DMS 273 (cell line): Measurements from ENCODE around the gene AQP9.

ENCODE experiments used
- DNase-seq: peaks from one replicate; lab custom pipeline; 2025; ENCODE audit not compliant: unreplicated experiment; lab: John Stamatoyannopoulos, UW

AQP9 gene

GRCh38 chr15:58138106-58138505 lies at the start of gene AQP9:
Gene AQP9 (plus strand): TSS chr15:58138381. CDS start chr15:58138566, 185 bp downstream.
- DNase-seq: no peak

- no peak for DNase-seq
These were observed 42.8 kb upstream of the AQP9 start for GRCh38 chr15:58095415-58095814.

GRCh38 chr15:58096529-58097084 lies 41.6 kb upstream of the AQP9 start:
- no peak for DNase-seq

- no peak for DNase-seq
These were observed 34.7 kb upstream of the AQP9 start for GRCh38 chr15:58103482-58103881.

GRCh38 chr15:58108117-58108516 lies 30.1 kb upstream of the AQP9 start:
- DNase-seq: no peak

GRCh38 chr15:58109419-58109818 lies 28.8 kb upstream of the AQP9 start:
- DNase-seq: no peak

- no peak for DNase-seq
These were observed 27.0 kb upstream of the AQP9 start for GRCh38 chr15:58110999-58111717.

GRCh38 chr15:58111718-58112104 lies 26.5 kb upstream of the AQP9 start:
- DNase-seq: no peak

GRCh38 chr15:58113358-58113757 lies 24.8 kb upstream of the AQP9 start:
- peak; percentile 20 for DNase-seq

- DNase-seq: no peak
These were observed 23.8 kb upstream of the AQP9 start for GRCh38 chr15:58114388-58114787.

- no peak for DNase-seq
These were observed 23.4 kb upstream of the AQP9 start for GRCh38 chr15:58114812-58115211.

- DNase-seq: peak; percentile 32
These were observed 22.5 kb upstream of the AQP9 start for GRCh38 chr15:58115692-58116091.

- no peak for DNase-seq
These were observed 20.6 kb upstream of the AQP9 start for GRCh38 chr15:58117619-58118018.

GRCh38 chr15:58118272-58118671 lies 19.9 kb upstream of the AQP9 start:
- no peak for DNase-seq

- DNase-seq: no peak
These were observed 19.2 kb upstream of the AQP9 start for GRCh38 chr15:58119016-58119415.

- no peak for DNase-seq
These were observed 13.6 kb upstream of the AQP9 start for GRCh38 chr15:58124585-58124984.

- DNase-seq: no peak
These were observed 12.8 kb upstream of the AQP9 start for GRCh38 chr15:58125333-58125732.

- no peak for DNase-seq
These were observed 3.3 kb upstream of the AQP9 start for GRCh38 chr15:58134886-58135285.

- DNase-seq: no peak
These were observed 2.5 kb upstream of the AQP9 start for GRCh38 chr15:58135511-58136174.

- DNase-seq: no peak
These were observed 1.4 kb upstream of the AQP9 start for GRCh38 chr15:58136731-58137130.

- DNase-seq: no peak
These were observed 495 bp upstream of the AQP9 start for GRCh38 chr15:58137686-58138085.

- DNase-seq: no peak
These were observed 1.3 kb downstream of the AQP9 start for GRCh38 chr15:58139276-58139988.
